Astrocyte of the spinal cord (primary cell): ENCODE results near the gene ZFHX2.

ENCODE experiments used
- DNase-seq: peaks from one replicate; pipeline ENCODE4 v3.0.0; 2011; ENCODE audit warnings: low read depth, low spot score
- H3K4me3 ChIP-seq: 2 replicates; pipeline ENCODE4 v1.5.1; 2011; ENCODE audit warnings: low read depth, mild to moderate bottlenecking, low read length, moderate library complexity
- in situ Hi-C: cut with HindIII; loops from 2 replicates; pipeline ENCODE4 v1.10.0; 2017; ENCODE audit warnings: low sequenced_read_pairs
- TF ChIP-seq, protein P1 (sequence below): IDR thresholded peaks from 2 replicates; pipeline ENCODE4 v1.5.1; 2012; ENCODE audit warnings: low read depth, mild to moderate bottlenecking, low read length, inconsistent platforms

ZFHX2 gene

DNA sequence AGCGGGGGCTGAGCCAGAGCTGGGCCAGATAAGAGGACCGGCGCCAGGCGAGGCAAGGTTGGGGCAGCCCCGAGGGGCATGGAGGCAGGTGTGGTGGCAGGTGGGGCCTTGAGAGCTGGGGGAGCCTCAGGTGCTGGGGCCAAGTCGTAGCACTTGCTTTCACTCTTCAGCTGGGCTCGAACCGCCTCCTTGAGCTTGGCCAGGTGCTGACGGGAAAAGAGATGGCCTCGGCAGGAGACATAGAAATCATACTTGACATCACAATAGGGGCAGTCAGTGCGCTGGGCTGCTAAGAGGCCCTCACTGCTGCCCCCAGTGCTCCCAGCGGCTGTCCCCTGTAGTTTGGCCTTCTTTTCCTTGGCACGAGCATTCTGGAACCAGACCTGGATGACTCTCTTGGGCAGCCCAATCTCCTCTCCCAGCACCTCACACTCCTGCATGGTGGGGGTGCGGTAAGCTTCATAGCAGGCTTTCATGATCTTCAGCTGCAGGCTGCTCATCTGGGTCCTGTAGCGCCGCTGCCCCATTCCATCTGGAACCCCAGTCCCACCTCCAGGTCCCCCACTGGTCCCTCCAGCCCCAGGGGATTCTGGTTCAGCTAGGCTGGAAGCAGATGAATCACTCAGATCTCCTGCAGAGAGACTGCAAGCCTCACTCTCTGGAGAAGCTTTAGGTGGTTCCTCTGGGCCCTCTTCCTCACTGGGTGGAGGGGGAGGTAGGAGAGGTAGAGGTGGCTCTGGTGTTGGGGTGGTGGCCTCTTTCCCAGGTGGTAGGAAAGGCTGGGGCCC, 28.1 kb downstream of the ZFHX2 start:
- in situ Hi-C loops = no loop called here
- TF ChIP-seq, protein P1, sequence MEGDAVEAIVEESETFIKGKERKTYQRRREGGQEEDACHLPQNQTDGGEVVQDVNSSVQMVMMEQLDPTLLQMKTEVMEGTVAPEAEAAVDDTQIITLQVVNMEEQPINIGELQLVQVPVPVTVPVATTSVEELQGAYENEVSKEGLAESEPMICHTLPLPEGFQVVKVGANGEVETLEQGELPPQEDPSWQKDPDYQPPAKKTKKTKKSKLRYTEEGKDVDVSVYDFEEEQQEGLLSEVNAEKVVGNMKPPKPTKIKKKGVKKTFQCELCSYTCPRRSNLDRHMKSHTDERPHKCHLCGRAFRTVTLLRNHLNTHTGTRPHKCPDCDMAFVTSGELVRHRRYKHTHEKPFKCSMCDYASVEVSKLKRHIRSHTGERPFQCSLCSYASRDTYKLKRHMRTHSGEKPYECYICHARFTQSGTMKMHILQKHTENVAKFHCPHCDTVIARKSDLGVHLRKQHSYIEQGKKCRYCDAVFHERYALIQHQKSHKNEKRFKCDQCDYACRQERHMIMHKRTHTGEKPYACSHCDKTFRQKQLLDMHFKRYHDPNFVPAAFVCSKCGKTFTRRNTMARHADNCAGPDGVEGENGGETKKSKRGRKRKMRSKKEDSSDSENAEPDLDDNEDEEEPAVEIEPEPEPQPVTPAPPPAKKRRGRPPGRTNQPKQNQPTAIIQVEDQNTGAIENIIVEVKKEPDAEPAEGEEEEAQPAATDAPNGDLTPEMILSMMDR = no peak
- H3K4me3 ChIP-seq = no peak overlapping the region
- no peak for DNase-seq

- no peak for DNase-seq
- H3K4me3 ChIP-seq = no peak overlapping the region
- in situ Hi-C loops = no loop called here
- TF ChIP-seq, protein P1 = no peak
These were observed 28.8 kb downstream of the ZFHX2 start for GRCh38 chr14:23522643-23523198.

GRCh38 chr14:23521785-23522640, 29.6 kb downstream of the ZFHX2 start:
- no peak overlapping the region for H3K4me3 ChIP-seq
- TF ChIP-seq, protein P1 = no peak
- DNase-seq = no peak
- in situ Hi-C loops = no loop called here

DNA sequence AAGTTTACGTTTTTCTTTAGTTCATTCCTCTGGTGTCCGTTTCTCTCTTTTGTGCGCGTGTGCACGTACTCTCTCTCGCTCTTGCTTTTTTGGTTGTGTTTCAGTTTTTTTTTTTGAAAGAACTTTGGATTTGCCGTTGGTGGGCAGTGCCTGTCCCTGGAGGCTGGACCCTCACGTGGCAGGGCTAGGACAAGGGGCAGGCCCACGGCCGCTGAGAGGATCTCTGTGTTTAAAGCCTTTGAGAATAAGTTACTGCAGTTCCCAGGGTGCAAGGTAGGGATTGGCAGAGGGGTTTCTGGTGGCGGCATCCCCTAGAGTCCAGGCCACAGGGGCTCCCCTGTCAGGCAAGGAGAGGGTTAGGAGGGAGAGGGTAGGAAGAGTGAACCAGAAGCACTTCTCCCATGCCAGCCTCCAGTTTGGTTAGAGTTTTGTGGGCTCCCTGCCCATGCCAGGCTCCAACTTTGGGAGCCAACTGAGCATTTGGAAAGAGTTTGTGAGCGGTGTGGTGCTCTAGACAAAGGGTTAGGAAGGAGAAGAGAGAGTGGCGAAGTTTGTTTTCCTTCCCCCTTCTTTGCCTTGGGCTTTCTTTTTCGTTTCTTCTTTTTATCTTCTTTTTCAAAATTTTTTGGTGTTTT, 30.5 kb downstream of the ZFHX2 start:
- DNase-seq = no peak
- TF ChIP-seq, protein P1 = no peak
- in situ Hi-C loops = no loop called here
- H3K4me3 ChIP-seq = no peak overlapping the region

GRCh38 chr14:23518709-23519108, 32.9 kb downstream of the ZFHX2 start:
- TF ChIP-seq, protein P1 = no peak
- H3K4me3 ChIP-seq = no peak overlapping the region
- in situ Hi-C loops = no loop called here
- no peak for DNase-seq

DNA sequence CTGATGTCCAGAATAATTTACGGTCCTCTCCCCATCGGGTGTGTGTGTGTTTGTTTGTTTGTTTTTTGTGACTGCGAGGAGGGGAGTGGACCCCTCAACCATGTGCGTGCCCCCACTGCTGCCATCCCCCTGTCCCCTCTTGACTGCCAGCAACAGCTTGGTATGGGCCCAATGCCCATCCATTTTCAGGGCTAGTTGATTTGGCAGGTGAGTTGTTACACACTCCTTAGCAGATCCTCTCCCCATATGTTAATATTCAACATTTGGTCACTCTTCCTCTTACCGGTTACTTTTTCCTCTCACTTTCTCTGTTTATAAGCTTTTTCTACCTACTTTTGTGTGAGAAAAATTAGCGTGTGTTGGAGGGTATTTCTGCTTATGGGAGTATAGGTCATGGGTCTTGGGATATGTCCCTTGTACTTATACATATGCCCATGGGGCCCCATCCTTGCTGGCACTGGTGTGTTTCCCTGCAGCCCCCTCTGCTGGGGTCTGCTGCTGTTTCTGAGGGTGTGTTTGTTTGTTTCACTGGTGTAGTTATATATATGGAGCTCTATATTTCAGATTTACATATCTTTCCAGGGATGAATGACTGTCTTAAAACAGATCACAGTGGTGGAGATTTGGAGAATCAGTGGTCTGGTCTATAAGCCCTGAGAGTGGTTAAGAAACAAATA, 33.8 kb downstream of the ZFHX2 start:
- in situ Hi-C loops = no loop called here
- TF ChIP-seq, protein P1 = no peak
- no peak overlapping the region for H3K4me3 ChIP-seq
- no peak for DNase-seq
